Cerebellar nuclear complex (tissue), 1 donor: Measurements from ENCODE around the gene PIP4K2A.

ENCODE experiments used
- DNase-seq, 2 experiments: peaks; one replicate each; lab custom pipeline; 2025; lab: John Stamatoyannopoulos, UW

PIP4K2A gene

GRCh38 chr10:22638863-22639262 lies 75.5 kb downstream of the PIP4K2A start:
- DNase-seq = no peak

GRCh38 chr10:22637491-22637890 lies 76.9 kb downstream of the PIP4K2A start:
- DNase-seq = no peak

- DNase-seq = no peak
Measured at GRCh38 chr10:22635650-22636049, 78.7 kb downstream of the PIP4K2A start.

GRCh38 chr10:22634606-22635459 lies 79.5 kb downstream of the PIP4K2A start:
- no peak for DNase-seq

GRCh38 chr10:22634093-22634492 lies 80.3 kb downstream of the PIP4K2A start:
- DNase-seq = no peak

- no peak for DNase-seq
Measured at GRCh38 chr10:22633528-22633927, 80.8 kb downstream of the PIP4K2A start.

- no peak for DNase-seq
Measured at GRCh38 chr10:22633106-22633505, 81.3 kb downstream of the PIP4K2A start.

GRCh38 chr10:22631646-22632278 lies 82.6 kb downstream of the PIP4K2A start:
- DNase-seq = no peak

- DNase-seq = no peak
Measured at GRCh38 chr10:22631185-22631584, 83.2 kb downstream of the PIP4K2A start.

GRCh38 chr10:22630234-22631174 lies 83.9 kb downstream of the PIP4K2A start:
- DNase-seq = no peak

- DNase-seq = no peak
Measured at GRCh38 chr10:22629852-22630233, 84.5 kb downstream of the PIP4K2A start.

GRCh38 chr10:22629126-22629525 lies 85.3 kb downstream of the PIP4K2A start:
- no peak for DNase-seq

GRCh38 chr10:22628309-22628708 lies 86.1 kb downstream of the PIP4K2A start:
- DNase-seq = no peak

GRCh38 chr10:22626784-22627183 lies 87.6 kb downstream of the PIP4K2A start:
- DNase-seq = no peak

- DNase-seq = no peak
Measured at GRCh38 chr10:22625516-22626290, 88.7 kb downstream of the PIP4K2A start.

- no peak for DNase-seq
Measured at GRCh38 chr10:22624287-22624738, 90.1 kb downstream of the PIP4K2A start.

- DNase-seq = no peak
Measured at GRCh38 chr10:22623633-22624253, 90.6 kb downstream of the PIP4K2A start.

- DNase-seq = no peak
Measured at GRCh38 chr10:22622242-22622806, 92.1 kb downstream of the PIP4K2A start.

GRCh38 chr10:22621726-22622125 lies 92.7 kb downstream of the PIP4K2A start:
- DNase-seq = no peak

GRCh38 chr10:22620929-22621328 lies 93.4 kb downstream of the PIP4K2A start:
- no peak for DNase-seq
